ENCODE data around the gene CSRNP3. TPM values are rescaled to one million over a fixed set of nuclear protein-coding genes. Genes with fewer than 3 reads are reported as not detected.

The CSRNP3 gene
- total RNA-seq, 1 experiment from 2014 or later: 1.3 TPM

- no peaks in the 10 kb centered on the region for H3K27me3 Mint-ChIP-seq (ENCODE audit: insufficient read depth, unreplicated experiment)
- CTCF ChIA-PET: no interaction called here
- H3K4me3 ChIP-seq (ENCODE audit: low read depth, low read length): no peak overlapping the region
- intact Hi-C loops (cut with micrococcal nuclease; ENCODE audit: unreplicated experiment): loop anchor here (5.0 kb wide), 2 partner anchors 125 to 300 kb away; no protein-coding TSS in a partner anchor
- peaks cover 10% of the 10 kb centered on the region for H3K4me1 Mint-ChIP-seq (ENCODE audit: low read depth, unreplicated experiment)
- H3K27ac Mint-ChIP-seq (ENCODE audit: unreplicated experiment): no peak overlapping the region
- no peak overlapping the region for H3K4me3 Mint-ChIP-seq (ENCODE audit: unreplicated experiment)
- no TSS peak for BruUV-seq (replicated peaks)
- H3K9me3 ChIP-seq: no peaks in the 10 kb centered on the region
- H3K4me1 ChIP-seq: peaks cover 4% of the 10 kb centered on the region; the same call in 1 of the 2 replicates
- no peak for DNase-seq
- no peaks in the 10 kb centered on the region for H3K36me3 ChIP-seq (ENCODE audit: control insufficient read depth, insufficient read depth, low read length)
- no peak for TF ChIP-seq CTCF (IDR thresholded peaks at IDR 0.05; ENCODE audit: insufficient read depth in 1 of 2, low read depth in 1 of 2, low read length in 1 of 2, severe bottlenecking in 1 of 2, unreplicated experiment in 1 of 2)
- H3K27me3 ChIP-seq (replicated peaks; ENCODE audit: control insufficient read depth, insufficient read depth, low read length): no peaks in the 10 kb centered on the region
- POLR2A ChIA-PET: no interaction called here
- no peaks in the 10 kb centered on the region for H3K36me3 Mint-ChIP-seq (ENCODE audit: insufficient read depth, unreplicated experiment)
- no peaks in the 10 kb centered on the region for H3K9me3 Mint-ChIP-seq (ENCODE audit: unreplicated experiment)
Observed at GRCh38 chr2:165572151-165572550, 102.7 kb downstream of the CSRNP3 start.

GRCh38 chr2:165573534-165574461 lies 104.3 kb downstream of the CSRNP3 start:
- peak; percentile 82 to 83 for DNase-seq
- peak overlapping the region; percentile 36 for H3K4me3 ChIP-seq (ENCODE audit: low read depth, low read length)
- Mint-ChIP-seq H3K36me3 (ENCODE audit: insufficient read depth, unreplicated experiment) (no peaks in the 10 kb centered on the region), H3K27ac (ENCODE audit: unreplicated experiment) (peak overlapping the region; percentile 27), H3K9me3 (ENCODE audit: unreplicated experiment) (no peaks in the 10 kb centered on the region), H3K4me3 (ENCODE audit: unreplicated experiment) (peak overlapping the region; percentile 79), H3K27me3 (ENCODE audit: insufficient read depth, unreplicated experiment) (no peaks in the 10 kb centered on the region), H3K4me1 (ENCODE audit: low read depth, unreplicated experiment) (peaks cover 5% of the 10 kb centered on the region)
- H3K36me3 ChIP-seq (ENCODE audit: control insufficient read depth, insufficient read depth, low read length): no peaks in the 10 kb centered on the region
- ChIA-PET CTCF (interaction anchor here (0.5 to 1.4 kb wide), 3 partner anchors 205 to 370 kb away, joined by 3 to 5 read pairs (median 3); partner anchors contain the start of gene SCN3A), POLR2A (no interaction called here)
- H3K9me3 ChIP-seq: no peaks in the 10 kb centered on the region
- peaks cover 4% of the 10 kb centered on the region; the same call in 1 of the 2 replicates for H3K4me1 ChIP-seq
- intact Hi-C loops (cut with micrococcal nuclease; ENCODE audit: unreplicated experiment): loop anchor here (5.0 kb wide), 2 partner anchors 124 to 299 kb away; no protein-coding TSS in a partner anchor
- TF ChIP-seq CTCF (IDR thresholded peaks at IDR 0.05; ENCODE audit: insufficient read depth in 1 of 2, low read depth in 1 of 2, low read length in 1 of 2, severe bottlenecking in 1 of 2, unreplicated experiment in 1 of 2): no peak
- BruUV-seq (replicated peaks): no TSS peak
- no peaks in the 10 kb centered on the region for H3K27me3 ChIP-seq (replicated peaks; ENCODE audit: control insufficient read depth, insufficient read depth, low read length)

- H3K27me3 ChIP-seq (replicated peaks; ENCODE audit: control insufficient read depth, insufficient read depth, low read length): no peaks in the 10 kb centered on the region
- no peak overlapping the region for H3K27ac Mint-ChIP-seq (ENCODE audit: unreplicated experiment)
- peak overlapping the region; percentile 36; the same call in 1 of the 2 replicates for H3K4me3 ChIP-seq (ENCODE audit: low read depth, low read length)
- no peaks in the 10 kb centered on the region for H3K36me3 ChIP-seq (ENCODE audit: control insufficient read depth, insufficient read depth, low read length)
- POLR2A ChIA-PET: no interaction called here
- no peak for DNase-seq
- H3K4me1 Mint-ChIP-seq (ENCODE audit: low read depth, unreplicated experiment): peaks cover 5% of the 10 kb centered on the region
- BruUV-seq (replicated peaks): no TSS peak
- no peaks in the 10 kb centered on the region for H3K9me3 Mint-ChIP-seq (ENCODE audit: unreplicated experiment)
- no peaks in the 10 kb centered on the region for H3K36me3 Mint-ChIP-seq (ENCODE audit: insufficient read depth, unreplicated experiment)
- no peak for TF ChIP-seq CTCF (IDR thresholded peaks at IDR 0.05; ENCODE audit: insufficient read depth in 1 of 2, low read depth in 1 of 2, low read length in 1 of 2, severe bottlenecking in 1 of 2, unreplicated experiment in 1 of 2)
- H3K4me3 Mint-ChIP-seq (ENCODE audit: unreplicated experiment): peak overlapping the region; percentile 79
- H3K4me1 ChIP-seq: peaks cover 4% of the 10 kb centered on the region; the same call in 1 of the 2 replicates
- intact Hi-C loops (cut with micrococcal nuclease; ENCODE audit: unreplicated experiment): no loop called here
- no peaks in the 10 kb centered on the region for H3K9me3 ChIP-seq
- no peaks in the 10 kb centered on the region for H3K27me3 Mint-ChIP-seq (ENCODE audit: insufficient read depth, unreplicated experiment)
- CTCF ChIA-PET: no interaction called here
Observed at GRCh38 chr2:165575044-165575615, 105.6 kb downstream of the CSRNP3 start.

Measured in Caco-2 (cell line).